ENCODE data around the gene LINGO4. TPM values are rescaled to one million over a fixed set of nuclear protein-coding genes. Genes with fewer than 3 reads are reported as not detected.

The LINGO4 gene
- total RNA-seq, 1 donor from 2014 or later: 0.29 TPM

- Histone ChIP-seq H3K36me3 (no peaks in the 10 kb centered on the region), H3K4me1 (no peaks in the 10 kb centered on the region), H3K27me3 (no peaks in the 10 kb centered on the region), H3K4me3 (no peak overlapping the region), H3K9me3 (no peaks in the 10 kb centered on the region), H3K27ac (no peak overlapping the region)
- intact Hi-C loops (cut with DNase I): no loop called here
- no peak for TF ChIP-seq CTCF (IDR thresholded peaks at IDR 0.05)
- DNase-seq (peak; percentile 46), ATAC-seq (no peak)
These were observed 8.2 kb upstream of the LINGO4 start for GRCh38 chr1:151813271-151813977.

GRCh38 chr1:151811181-151811580, 6.0 kb upstream of the LINGO4 start:
- intact Hi-C loops (cut with DNase I): no loop called here
- DNase-seq (peak; percentile 25), ATAC-seq (no peak)
- no peak for TF ChIP-seq CTCF (IDR thresholded peaks at IDR 0.05)
- Histone ChIP-seq H3K27me3 (no peaks in the 10 kb centered on the region), H3K4me1 (no peaks in the 10 kb centered on the region), H3K27ac (no peak overlapping the region), H3K4me3 (no peak overlapping the region), H3K36me3 (no peaks in the 10 kb centered on the region), H3K9me3 (no peaks in the 10 kb centered on the region)

GRCh38 chr1:151809985-151810556, 4.9 kb upstream of the LINGO4 start:
- H3K36me3 ChIP-seq: no peaks in the 10 kb centered on the region
- no peaks in the 10 kb centered on the region for H3K4me1 ChIP-seq
- ATAC-seq (no peak), DNase-seq (no peak)
- no peak overlapping the region for H3K4me3 ChIP-seq
- TF ChIP-seq CTCF (IDR thresholded peaks at IDR 0.05): no peak
- intact Hi-C loops (cut with DNase I): no loop called here
- H3K27ac ChIP-seq: no peak overlapping the region
- no peaks in the 10 kb centered on the region for H3K9me3 ChIP-seq
- no peaks in the 10 kb centered on the region for H3K27me3 ChIP-seq

GRCh38 chr1:151809290-151809984, 4.2 kb upstream of the LINGO4 start:
- ATAC-seq (peak; percentile 46), DNase-seq (peak; percentile 17)
- TF ChIP-seq CTCF (IDR thresholded peaks at IDR 0.05): no peak
- no peaks in the 10 kb centered on the region for H3K27me3 ChIP-seq
- H3K4me1 ChIP-seq: no peaks in the 10 kb centered on the region
- H3K27ac ChIP-seq: no peak overlapping the region
- no peak overlapping the region for H3K4me3 ChIP-seq
- no peaks in the 10 kb centered on the region for H3K9me3 ChIP-seq
- H3K36me3 ChIP-seq: no peaks in the 10 kb centered on the region
- intact Hi-C loops (cut with DNase I): no loop called here

- no peaks in the 10 kb centered on the region for H3K36me3 ChIP-seq
- ATAC-seq (no peak), DNase-seq (no peak)
- intact Hi-C loops (cut with DNase I): no loop called here
- H3K27ac ChIP-seq: no peak overlapping the region
- H3K27me3 ChIP-seq: no peaks in the 10 kb centered on the region
- TF ChIP-seq CTCF (IDR thresholded peaks at IDR 0.05): no peak
- H3K4me3 ChIP-seq: no peak overlapping the region
- no peaks in the 10 kb centered on the region for H3K4me1 ChIP-seq
- no peaks in the 10 kb centered on the region for H3K9me3 ChIP-seq
These were observed 2.5 kb upstream of the LINGO4 start for GRCh38 chr1:151807766-151808165.
